Measurements from ENCODE around the gene TRMT112.

GRCh38 chr11:64321026-64321425, 3.7 kb upstream of the TRMT112 start:
- TF ChIP-seq EZH2 (IDR thresholded peaks at IDR 0.05; ENCODE audit: borderline replicate concordance, low read length) (no peak), CTCF (IDR thresholded peaks at IDR 0.05; ENCODE audit: low read length) (no peak)
